Measurements from ENCODE around the gene IL4R.
A peak's percentile ranks its signal among the peaks of the same experiment; 100 is the strongest.

Gene IL4R

GRCh38 chr16:27317320-27317719, 3.5 kb downstream of the IL4R start:
- Mint-ChIP-seq H3K27me3 (no peaks in the 10 kb centered on the region), H3K27ac (peak overlapping the region; percentile 100), H3K36me3 (peaks cover 21% of the 10 kb centered on the region), H3K9me3 (ENCODE audit: low read depth) (no peaks in the 10 kb centered on the region), H3K4me1 (ENCODE audit: low read depth) (peaks cover 73% of the 10 kb centered on the region), H3K4me3 (peak overlapping the region; percentile 94)

DNA sequence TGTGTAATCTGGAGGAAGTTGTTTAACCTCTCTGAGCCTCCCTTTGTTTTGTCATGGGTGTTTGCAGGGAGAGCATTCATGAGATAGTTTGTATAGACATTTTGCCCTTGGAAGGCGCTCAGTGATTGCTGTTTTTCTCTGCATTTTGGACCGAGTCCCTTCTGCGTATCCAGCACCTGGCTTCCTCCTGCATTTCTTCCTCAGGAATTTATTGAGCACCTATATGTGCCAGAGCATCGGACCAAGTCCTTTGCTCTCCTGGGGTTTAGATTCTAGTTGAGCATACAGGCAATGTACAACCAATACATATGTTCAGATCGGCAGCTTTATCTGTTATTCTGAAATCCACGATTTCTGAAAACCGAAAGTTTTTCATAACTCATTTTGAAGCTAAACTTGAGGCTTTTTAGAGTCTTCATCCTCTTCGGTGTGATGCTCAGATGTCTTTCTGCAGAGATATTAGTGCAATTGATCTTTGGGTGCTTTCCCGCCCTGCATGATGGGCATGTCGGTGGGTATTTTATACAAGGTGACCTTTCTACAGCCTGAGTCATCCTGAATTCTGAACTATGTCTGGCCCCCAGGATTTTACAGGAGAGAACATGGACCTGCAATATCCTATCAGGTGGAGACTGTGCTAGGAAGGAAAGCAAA, 4.1 kb downstream of the IL4R start:
- H3K4me1 Mint-ChIP-seq (ENCODE audit: low read depth), result peaks cover 75% of the 10 kb centered on the region
- no peaks in the 10 kb centered on the region for H3K27me3 Mint-ChIP-seq
- peak overlapping the region; percentile 94 for H3K4me3 Mint-ChIP-seq
- H3K9me3 Mint-ChIP-seq (ENCODE audit: low read depth), result no peaks in the 10 kb centered on the region
- peak overlapping the region; percentile 100 for H3K27ac Mint-ChIP-seq
- H3K36me3 Mint-ChIP-seq, result peaks cover 24% of the 10 kb centered on the region

DNA sequence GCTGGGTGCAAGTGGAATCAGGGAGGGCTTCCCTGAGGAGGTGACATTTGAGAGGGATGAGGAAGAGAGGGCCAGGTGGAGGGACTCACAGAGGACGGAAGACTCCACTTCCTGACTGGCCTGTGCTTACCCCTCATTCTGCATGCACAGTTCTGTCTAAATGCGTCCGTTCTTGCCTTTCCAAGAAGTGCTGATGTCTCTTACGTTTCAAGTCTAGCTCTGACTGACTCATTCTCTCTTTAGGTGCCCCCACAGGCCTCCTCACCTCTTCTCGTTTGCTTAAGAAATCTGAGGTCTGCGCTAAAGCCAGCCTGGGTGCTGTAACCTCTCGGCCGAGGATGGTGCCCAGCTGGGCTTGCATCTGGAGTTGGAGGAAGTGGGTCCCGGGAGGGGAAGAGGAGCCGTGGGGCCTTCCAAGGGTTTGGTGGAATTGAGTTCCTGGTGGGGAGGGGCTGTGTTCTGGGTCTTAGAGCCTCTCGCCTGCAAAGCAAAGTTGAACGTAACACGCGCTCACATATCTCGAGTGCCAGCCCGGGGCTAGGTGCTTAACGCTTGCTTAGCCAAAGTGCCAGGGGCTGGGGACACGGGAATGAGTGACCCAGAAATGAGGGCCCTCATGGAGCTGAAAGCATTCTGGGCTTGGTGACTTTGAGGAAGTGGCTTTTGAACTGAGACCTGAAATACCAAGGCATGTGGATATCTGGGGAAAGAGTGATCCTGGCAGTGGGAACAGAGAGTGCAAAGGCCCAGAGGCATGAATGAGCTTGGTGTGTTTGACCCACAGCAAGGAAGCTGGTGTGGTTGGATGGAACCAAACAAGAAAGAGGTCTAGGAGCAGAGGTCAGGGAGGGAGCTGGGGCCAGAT, 4.8 kb downstream of the IL4R start:
- Mint-ChIP-seq H3K4me1 (ENCODE audit: low read depth) (peaks cover 79% of the 10 kb centered on the region), H3K4me3 (peak overlapping the region; percentile 94), H3K9me3 (ENCODE audit: low read depth) (no peaks in the 10 kb centered on the region), H3K27ac (peak overlapping the region; percentile 100), H3K36me3 (peaks cover 24% of the 10 kb centered on the region), H3K27me3 (no peaks in the 10 kb centered on the region)

DNA sequence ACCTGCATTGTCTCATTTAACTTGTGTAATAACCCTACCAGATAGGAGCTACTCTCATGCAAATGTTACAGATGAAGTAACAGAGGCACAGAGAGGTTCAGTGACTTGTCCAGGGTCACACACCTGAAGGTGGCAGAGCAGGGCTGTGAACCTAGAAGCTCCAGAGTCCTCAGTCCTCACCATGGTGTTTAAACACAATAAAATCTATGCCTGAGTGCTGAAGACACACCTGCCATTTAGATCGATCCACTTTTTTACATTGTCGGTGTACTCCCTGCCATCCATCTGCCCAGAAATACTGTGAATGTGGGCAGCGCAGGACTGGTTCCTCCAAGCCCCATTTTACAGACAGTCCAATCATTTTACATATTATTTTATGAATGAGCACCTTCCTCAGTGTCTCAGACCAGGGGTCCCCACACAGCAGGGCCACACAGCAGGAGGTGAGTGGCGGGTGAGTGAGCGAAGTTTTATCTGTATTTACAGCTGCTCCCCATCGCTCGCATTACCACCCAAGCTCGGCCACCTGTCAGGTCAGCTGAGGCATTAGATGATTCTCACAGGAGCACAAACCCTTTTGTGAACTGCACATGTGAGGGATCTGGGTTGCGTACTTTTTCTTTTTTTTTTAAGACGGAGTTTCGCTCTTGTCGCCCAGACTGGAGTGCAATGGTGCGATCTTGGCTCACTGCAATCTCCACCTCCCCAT, 5.6 kb downstream of the IL4R start:
- peaks cover 24% of the 10 kb centered on the region for H3K36me3 Mint-ChIP-seq
- H3K4me3 Mint-ChIP-seq, result peak overlapping the region; percentile 94
- H3K27ac Mint-ChIP-seq, result peak overlapping the region; percentile 100
- H3K9me3 Mint-ChIP-seq (ENCODE audit: low read depth), result no peaks in the 10 kb centered on the region
- H3K27me3 Mint-ChIP-seq, result no peaks in the 10 kb centered on the region
- H3K4me1 Mint-ChIP-seq (ENCODE audit: low read depth), result peaks cover 86% of the 10 kb centered on the region

- peaks cover 22% of the 10 kb centered on the region for H3K36me3 Mint-ChIP-seq
- H3K9me3 Mint-ChIP-seq (ENCODE audit: low read depth), result no peaks in the 10 kb centered on the region
- no peaks in the 10 kb centered on the region for H3K27me3 Mint-ChIP-seq
- H3K4me1 Mint-ChIP-seq (ENCODE audit: low read depth), result peaks cover 91% of the 10 kb centered on the region
- H3K27ac Mint-ChIP-seq, result peak overlapping the region; percentile 100
- peak overlapping the region; percentile 94 for H3K4me3 Mint-ChIP-seq
These were observed 6.7 kb downstream of the IL4R start for GRCh38 chr16:27320261-27321012.

- peak overlapping the region; percentile 71 for H3K4me3 Mint-ChIP-seq
- H3K27me3 Mint-ChIP-seq, result no peaks in the 10 kb centered on the region
- H3K36me3 Mint-ChIP-seq, result peaks cover 21% of the 10 kb centered on the region
- peaks cover 92% of the 10 kb centered on the region for H3K4me1 Mint-ChIP-seq (ENCODE audit: low read depth)
- H3K9me3 Mint-ChIP-seq (ENCODE audit: low read depth), result no peaks in the 10 kb centered on the region
- H3K27ac Mint-ChIP-seq, result peak overlapping the region; percentile 91
These were observed 7.5 kb downstream of the IL4R start for GRCh38 chr16:27321013-27321915.

GRCh38 chr16:27322858-27323780, 9.3 kb downstream of the IL4R start:
- H3K4me3 Mint-ChIP-seq, result peak overlapping the region; percentile 71

DNA sequence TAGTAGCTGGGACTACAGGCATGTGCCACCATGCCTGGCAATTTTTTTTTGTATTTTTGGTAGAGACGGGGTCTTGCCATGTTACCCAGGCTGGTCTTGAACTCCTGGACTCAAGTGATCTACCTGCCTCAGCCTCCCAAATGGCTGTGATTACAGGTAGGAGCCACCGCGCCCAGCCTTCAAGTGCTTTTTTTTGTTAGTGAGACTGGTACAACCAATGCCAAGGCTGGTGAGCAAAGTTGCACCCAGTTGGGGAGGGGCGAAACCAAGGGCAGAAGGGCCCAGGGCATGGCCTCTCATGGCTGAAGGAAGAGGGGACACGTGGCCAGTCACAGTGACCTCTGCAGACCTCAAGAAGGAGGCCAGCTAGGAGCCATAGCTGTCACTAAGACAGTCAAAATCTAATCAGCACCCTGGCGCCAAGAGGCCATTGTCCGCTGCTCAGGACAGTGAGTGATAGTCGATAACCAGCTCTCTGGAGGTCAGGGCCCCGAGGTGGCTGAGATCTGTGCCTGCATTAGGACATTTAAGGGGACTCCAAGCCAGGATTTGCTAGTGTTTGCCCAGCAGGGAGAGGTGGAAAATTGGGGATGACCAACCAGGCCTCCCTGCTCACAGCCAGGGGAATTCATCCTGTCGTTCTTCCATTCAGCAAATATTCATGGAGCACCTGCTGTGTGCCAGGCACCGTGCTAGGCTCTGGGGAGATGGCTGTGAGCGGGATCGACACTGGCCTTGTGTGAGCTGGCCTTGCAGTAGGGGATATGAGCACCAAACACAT, 10.2 kb downstream of the IL4R start:
- Mint-ChIP-seq H3K36me3 (peaks cover 20% of the 10 kb centered on the region), H3K4me1 (ENCODE audit: low read depth) (peaks cover 90% of the 10 kb centered on the region), H3K27ac (peak overlapping the region; percentile 91), H3K4me3 (no peak overlapping the region), H3K9me3 (ENCODE audit: low read depth) (no peaks in the 10 kb centered on the region), H3K27me3 (no peaks in the 10 kb centered on the region)

More at GRCh38 chr16:27322858-27323780, 9.3 kb downstream of the IL4R start:
- no peaks in the 10 kb centered on the region for H3K27me3 Mint-ChIP-seq
- H3K4me1 Mint-ChIP-seq (ENCODE audit: low read depth), result peaks cover 92% of the 10 kb centered on the region
- no peaks in the 10 kb centered on the region for H3K9me3 Mint-ChIP-seq (ENCODE audit: low read depth)
- H3K36me3 Mint-ChIP-seq, result peaks cover 18% of the 10 kb centered on the region
- peak overlapping the region; percentile 91 for H3K27ac Mint-ChIP-seq

DNA sequence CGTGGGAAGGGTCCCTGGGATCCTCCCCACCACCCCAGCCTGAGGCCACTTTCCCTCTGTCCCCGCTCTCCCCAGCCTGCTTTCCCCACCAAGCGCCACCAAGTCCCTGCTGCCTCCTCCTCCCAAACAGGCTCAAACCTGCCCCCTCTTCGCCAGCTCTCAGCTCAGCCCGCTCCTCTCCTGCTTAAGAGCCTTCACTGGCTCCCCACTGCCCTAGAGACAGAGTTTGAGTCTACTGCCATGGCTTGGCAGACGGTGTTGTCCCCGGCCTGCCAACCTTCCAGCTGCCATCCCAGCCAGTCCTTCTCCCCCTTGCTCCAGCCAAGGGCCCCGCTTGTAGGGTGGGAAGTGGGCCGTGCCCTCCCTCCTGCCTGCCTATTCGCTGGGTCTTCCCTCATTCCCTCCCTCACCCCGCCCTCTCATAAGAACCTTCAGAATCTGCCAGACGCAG, 11.1 kb downstream of the IL4R start:
- no peaks in the 10 kb centered on the region for H3K27me3 Mint-ChIP-seq
- H3K4me1 Mint-ChIP-seq (ENCODE audit: low read depth), result peaks cover 88% of the 10 kb centered on the region
- H3K9me3 Mint-ChIP-seq (ENCODE audit: low read depth), result no peaks in the 10 kb centered on the region
- no peak overlapping the region for H3K4me3 Mint-ChIP-seq
- H3K27ac Mint-ChIP-seq, result peak overlapping the region; percentile 91
- peaks cover 21% of the 10 kb centered on the region for H3K36me3 Mint-ChIP-seq

- Mint-ChIP-seq H3K27me3 (no peaks in the 10 kb centered on the region), H3K36me3 (peaks cover 23% of the 10 kb centered on the region), H3K9me3 (ENCODE audit: low read depth) (no peaks in the 10 kb centered on the region), H3K4me3 (peak overlapping the region; percentile 76), H3K27ac (peak overlapping the region; percentile 92), H3K4me1 (ENCODE audit: low read depth) (peaks cover 86% of the 10 kb centered on the region)
These were observed 12.0 kb downstream of the IL4R start for GRCh38 chr16:27325736-27326135.

DNA sequence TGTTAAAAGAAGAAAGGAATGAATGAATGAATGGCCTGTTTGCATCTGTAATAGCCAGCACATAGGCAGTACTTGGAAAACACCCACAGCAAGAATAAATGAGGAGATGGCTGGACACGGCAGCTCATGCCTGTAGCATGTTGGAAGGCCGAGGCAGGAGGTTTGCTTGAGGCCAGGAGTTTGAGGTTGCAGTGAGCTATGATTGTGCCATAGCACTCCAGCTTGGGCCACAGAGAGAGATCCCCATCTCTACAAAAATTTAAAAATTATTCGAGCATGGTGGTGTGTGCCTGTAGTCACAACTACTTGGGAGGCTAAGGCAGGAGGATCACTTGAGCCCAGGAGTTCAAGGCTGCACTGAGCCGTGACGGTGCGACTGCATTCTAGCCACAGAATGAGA, 12.5 kb downstream of the IL4R start:
- Mint-ChIP-seq H3K27me3 (no peaks in the 10 kb centered on the region), H3K4me3 (peak overlapping the region; percentile 76), H3K9me3 (ENCODE audit: low read depth) (no peaks in the 10 kb centered on the region), H3K27ac (peak overlapping the region; percentile 92), H3K4me1 (ENCODE audit: low read depth) (peaks cover 86% of the 10 kb centered on the region), H3K36me3 (peaks cover 22% of the 10 kb centered on the region)
